Pulmonary artery endothelial cell (primary cell): ENCODE results near the gene GRID1. TPM values are rescaled to one million over a fixed set of nuclear protein-coding genes. Genes with fewer than 3 reads are reported as not detected.
A peak's percentile ranks its signal among the peaks of the same experiment; 100 is the strongest.

Source experiments
- DNase-seq: peaks from one replicate; pipeline ENCODE4 v3.0.0-alpha.2; 2011; ENCODE audit warnings: low read depth, low spot score
- total RNA-seq: library from RNA; depleted of rRNA; stranded (reverse); fragments of >200 nt; gene quantifications from 2 replicates; pipeline ENCODE4 v1.2.3, GENCODE V29; 2014

Gene GRID1
- not detected in 2 replicates for total RNA-seq

DNA sequence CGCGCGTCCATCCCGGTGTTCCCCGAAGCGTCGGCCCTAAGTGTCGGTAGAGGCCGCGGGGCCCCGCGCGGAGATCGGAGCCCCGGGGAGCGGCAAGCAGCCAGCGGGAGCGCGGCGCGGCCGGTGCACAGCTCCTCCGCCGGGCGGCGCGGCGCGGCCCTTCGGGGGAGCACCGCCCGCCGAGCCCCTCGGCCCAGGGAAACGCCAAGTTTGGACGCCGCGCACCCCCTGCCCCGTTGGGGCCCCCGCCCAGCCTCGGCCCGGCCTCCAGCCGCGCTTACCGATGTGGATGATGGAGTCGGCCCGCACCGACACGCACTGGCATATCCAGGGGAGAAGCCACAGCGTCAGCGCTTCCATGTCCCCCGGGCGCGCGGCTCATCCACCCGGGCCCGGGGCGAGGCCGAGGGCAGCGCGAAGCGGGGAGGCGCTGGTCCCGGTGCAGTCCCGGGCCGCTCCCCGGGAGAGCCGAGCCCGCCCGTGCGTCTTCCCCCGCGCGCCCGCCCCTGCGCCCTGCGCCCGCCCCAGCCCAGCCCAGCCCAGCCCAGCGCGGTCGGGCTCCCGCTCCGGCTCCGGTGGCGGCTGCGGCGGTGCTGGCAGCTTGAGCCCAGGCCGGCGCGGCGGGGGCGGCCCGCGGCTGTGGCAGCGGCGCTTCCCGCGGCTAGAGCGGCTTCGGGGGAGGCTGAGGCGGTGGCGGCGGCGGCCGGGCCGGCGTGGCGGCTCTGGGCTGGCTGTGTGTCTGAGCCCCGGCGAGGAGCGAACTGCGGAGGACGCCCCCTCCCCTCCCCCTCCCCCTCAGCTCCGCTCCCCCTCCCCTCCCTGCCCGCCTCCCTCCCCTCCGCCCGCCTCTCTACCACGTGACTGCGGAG, at the start of gene GRID1:
GRID1 (minus strand) TSS at position 763 of the 869 bp plus-strand sequence.
- no peak for DNase-seq

DNA sequence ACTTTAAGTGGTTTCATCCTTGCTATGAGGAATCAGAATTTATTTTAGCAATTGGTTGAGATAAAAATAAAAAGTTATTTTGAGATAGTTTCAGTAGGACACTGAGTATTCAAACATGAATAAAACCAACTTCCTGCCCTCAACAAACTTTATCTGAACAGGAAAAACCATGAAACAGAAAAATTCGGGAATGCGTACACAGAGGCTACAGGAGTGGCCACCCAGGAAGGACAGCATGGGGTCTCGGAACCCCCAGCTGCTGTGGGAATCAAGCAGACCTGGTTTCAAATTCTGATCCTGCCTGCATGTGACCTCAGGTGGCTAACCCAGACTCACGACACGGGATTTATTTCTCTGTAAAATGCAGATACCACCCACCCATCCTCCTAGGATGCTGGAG, 49.0 kb upstream of the GRID1 start:
- no peak for DNase-seq

DNA sequence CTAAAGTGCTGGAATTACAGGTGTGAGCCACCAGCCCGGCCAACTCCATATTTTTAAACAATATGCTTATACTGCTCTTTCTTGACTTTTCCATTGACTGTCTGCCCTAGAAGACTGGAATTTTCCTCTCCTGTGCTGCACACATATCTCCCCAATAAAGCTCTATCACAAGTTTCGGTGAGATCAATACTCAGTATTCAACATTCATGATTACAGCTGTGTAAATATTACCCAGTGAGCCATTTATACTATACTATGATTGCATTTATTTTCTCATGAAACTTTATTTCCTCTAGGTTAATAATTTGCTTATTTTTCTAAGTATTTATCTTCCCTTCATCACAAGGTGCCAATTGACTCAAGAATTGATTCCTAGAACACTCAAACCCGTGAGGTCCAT, 48.5 kb upstream of the GRID1 start:
- no peak for DNase-seq

DNA sequence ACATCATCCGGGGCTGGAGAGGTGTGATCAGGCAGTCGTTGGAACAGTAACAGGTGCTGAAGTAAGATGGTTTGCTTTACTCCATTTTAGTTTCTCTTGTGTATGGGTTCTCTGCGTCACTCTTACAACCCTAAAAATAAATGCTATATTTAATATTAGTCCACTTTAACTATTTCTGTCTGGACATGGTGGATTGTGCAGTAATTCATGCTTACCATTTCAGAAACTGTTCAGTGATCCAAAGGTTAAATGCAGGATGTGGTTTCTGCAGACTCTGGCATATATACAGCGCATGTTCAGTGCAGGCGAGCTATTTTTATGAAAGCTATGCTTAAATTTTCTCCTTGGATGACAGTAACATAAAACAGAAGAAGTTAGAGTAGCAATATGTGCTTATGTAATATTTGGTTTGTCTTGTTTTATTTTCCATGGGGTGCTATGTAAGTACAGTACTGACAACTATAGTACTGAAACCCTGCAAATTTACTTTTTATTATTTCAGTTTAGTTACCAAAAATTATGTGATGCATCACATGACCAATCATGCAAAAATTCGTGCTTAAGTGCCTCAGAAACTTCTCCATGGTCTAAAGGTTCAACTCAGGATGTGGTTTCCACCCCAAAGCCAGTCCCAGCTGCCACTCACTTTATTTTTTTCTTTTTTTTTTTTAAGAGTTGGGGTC, 46.6 kb upstream of the GRID1 start:
- no peak for DNase-seq

DNA sequence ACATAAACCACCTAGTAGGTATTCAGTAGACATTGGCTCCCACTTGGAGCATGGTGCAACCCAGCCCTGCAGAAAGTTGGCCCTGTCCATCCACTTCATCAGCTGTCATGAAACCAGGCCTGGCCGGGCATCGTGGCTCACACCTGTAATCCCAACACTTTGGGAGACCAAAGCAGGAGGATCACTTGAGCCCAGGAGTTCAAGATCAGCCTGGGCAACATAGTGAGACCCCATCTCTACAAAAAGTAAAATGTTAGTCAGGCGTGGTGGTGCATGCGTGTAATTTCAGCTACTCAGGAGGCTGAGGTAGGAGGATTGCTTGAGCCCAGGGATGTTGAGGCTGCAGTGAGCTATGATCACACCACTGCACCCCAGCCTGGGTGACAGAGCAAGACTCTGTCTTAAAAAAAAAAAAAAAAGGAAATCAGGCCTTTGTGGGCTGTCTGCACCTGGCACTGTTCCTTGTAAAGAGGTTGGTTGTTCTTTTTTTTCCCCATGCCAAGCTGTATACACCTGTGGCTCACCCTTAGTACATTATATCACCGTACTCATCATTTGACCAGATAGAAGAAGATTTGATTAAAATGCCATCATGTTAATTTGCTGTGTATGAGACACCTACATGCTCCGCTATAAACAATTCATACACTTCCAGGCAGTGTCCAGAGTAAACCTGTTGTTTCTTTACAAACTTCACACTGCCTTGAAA, 45.4 kb upstream of the GRID1 start:
- DNase-seq: no peak

DNA sequence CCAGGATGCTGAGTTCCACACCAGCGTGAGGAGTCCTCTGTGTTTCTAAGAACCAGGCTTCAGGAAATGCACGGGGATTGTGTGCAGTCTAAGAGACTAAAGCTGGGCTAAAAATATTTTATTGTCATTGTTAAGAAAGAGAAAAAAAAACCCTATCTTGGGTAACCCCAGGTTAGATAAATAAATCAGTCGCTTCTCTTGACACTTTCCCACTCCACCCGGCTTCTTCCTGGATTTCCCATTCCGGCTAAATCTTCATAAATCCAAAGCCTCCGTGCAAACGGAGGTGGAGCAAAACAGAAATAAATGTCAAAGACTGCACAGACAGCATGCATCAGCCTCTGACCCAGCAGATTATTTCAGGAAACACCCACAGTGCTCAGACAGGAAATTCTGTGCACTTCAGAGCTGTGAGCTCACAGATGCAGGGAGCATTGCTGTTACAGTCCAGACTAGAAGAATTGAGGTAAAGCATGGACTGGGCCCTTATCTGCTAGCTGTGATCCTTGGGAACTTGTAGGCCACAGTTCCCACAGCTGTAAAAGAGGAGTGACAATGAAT, 44.8 kb upstream of the GRID1 start:
- DNase-seq: peak; percentile 37

DNA sequence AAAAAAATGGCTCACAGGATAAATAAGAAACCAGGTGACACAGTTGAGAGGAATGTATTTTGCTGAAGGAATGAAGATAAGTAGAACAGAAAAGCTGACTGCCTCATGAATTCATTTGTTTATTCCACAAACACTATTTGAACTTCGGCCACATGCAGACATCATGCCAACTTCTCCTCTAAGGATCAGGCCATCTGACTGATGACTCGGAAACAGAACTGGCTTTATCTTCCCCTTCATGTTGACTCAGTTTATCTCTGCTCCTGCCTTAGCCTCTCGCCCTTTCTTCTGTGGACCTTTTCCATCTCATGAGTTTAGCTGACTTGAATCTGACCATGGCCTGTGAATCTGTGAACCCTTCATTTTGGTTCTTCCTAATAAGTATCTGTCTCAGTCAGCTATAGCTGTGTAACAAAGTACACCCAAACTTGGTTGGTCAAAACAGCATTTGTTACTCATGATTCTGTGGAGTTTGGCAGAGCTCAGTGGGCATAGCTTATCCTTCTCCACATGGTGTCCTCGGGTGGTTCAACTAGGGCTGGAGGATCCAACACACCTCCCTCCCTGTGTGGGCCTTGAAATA, 44.0 kb upstream of the GRID1 start:
- DNase-seq: no peak

DNA sequence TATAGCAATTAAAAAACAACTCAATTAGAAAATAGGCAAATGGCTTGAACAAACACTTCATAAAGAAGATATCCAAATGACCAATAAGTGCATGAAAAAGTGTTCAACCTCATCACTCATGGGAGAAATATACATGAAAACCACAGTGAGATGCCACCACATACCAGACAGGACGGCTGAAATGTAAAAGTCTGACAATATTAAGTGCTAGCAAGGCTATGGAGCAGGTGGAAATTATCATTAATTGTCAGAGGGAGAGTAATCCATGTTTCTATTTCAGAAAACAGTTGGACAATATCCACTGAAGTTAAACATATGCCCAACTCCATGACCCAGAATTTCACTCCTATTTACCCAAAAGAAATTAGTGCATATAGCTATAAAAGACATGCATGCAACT, 42.6 kb upstream of the GRID1 start:
- no peak for DNase-seq

DNA sequence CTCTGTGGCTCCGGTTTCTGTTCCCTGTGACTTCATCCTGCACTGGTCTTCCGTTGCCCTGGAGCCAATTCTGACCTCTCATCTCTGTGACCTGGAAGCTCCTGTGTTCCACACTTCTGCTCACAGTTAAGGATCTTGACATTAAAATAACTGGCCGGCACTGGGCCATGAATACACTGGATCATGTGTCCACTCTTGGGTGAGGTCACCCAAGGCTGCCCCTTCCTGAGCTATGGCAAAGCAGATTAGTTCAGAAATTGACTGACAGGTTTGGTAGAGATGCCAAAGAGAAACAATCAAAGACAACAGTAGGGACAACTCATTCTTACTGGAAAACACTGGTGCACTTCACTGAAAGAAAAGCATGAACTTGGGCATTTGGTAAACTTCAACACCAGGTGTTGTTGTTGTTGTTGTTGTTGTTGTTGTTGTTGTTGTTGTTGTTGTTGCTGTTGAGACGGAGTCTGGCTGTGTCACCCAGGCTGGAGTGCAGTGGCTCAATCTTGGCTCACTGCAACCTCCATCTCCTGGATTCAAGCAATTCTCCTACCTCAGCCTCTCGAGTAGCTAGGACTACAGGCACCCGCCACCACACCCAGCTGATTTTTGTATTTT, 36.7 kb upstream of the GRID1 start:
- DNase-seq: no peak

DNA sequence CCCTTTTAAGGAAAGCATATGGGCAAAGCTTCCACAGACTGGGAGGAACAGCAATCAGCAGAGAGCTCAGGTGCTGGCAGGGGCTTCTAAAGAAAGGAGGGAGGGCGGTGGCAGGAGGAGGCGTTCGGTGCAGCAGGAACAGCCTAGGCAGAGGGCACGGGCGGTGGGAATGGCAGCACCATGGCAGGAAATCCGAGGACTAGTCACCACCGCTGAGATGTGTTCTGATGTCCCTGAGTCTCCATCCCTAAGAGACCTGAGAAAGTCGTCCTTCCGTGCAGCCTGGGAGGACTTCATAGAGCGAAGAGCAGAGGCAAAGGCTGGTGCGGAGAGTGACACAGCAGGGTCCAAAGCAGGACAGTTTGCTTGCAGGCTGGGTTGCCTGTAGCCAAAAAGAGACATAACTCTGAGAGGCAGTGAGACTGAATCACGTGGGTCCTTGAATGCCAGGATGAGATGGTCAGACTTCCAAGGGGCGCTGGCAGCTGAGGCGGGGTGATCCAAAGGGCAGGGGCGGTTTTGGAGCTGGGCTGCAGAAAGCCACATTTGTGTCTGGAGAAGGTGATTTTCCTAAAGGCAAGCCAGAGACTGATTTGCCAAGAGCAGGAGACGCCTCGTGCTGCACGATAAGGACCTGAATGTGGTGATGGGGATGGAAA, 35.8 kb upstream of the GRID1 start:
- no peak for DNase-seq

DNA sequence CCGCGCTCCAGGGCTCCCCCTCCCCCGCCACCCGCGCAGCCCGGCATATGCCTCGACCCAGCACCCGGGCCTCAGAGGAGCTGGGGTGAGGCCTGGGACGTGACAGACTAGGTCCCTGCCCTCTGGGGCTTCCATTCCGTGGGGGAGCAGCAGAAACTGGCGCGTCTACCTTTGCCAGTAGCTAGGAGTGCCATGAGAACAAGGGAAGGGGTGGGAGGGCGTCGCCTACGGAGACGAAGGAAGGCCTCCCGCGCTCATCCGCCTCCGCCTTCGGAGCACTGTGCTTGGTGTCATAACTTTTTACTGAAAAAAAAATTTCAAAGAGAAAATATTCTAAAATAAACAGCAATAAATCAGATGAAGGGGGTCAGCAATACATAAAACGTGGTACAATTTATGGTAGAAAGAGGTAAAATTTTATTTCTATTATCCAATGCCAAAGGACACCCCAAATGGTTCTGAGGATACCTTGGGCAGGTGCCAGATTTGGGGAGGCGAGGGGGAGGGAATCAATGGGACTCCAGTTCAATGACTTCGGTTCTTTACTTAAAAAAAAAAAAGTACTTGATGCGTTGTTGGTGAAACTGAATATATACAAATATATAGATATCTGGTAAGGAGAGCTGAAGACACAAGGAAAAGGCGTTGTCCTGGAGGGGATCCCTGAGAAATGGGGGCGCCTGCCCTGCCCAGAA, 35.1 kb upstream of the GRID1 start:
- no peak for DNase-seq

DNA sequence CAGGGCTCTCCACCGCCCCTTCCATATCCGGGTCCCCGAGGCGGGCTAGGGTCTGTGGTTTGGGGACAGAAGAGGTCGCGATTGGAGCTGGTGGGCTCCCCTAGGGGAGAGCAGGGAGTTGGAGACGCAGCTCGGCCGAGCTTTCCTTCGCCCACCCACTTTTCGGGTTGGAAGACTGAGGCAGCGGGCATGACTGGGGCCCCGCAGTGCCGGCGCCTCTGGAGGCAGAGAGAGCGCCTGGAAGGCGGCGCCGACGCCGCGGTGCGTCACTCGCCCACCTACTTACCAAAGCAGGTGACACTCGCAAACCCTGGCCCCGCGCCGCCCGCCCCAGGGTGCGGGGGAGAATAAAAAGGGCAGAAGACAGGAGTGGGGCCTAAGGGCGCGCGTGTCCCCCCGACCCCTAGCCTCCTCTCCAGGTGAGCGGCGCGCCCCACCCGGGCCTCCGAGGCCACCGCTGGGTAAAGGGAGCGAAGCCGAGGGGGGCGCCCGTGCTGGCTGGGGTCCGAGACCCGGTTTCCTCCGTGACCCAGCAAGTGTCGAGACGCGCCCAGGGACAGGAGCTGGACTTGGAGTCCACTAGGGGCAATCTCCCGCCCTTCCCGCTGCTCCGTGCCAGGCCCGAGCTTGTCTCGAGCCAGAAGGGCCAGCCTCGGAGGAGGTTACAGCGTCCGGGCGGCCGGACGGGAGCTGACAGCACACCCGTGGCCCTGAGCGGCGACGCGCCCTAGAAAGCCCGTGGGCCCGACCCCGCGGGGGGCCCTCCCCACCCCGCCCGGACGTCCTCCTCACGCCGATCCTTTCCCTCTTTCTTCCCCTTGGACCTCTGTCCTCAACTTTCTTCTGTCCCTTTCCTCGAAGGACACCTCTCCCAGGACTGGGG, 34.4 kb upstream of the GRID1 start:
- no peak for DNase-seq

DNA sequence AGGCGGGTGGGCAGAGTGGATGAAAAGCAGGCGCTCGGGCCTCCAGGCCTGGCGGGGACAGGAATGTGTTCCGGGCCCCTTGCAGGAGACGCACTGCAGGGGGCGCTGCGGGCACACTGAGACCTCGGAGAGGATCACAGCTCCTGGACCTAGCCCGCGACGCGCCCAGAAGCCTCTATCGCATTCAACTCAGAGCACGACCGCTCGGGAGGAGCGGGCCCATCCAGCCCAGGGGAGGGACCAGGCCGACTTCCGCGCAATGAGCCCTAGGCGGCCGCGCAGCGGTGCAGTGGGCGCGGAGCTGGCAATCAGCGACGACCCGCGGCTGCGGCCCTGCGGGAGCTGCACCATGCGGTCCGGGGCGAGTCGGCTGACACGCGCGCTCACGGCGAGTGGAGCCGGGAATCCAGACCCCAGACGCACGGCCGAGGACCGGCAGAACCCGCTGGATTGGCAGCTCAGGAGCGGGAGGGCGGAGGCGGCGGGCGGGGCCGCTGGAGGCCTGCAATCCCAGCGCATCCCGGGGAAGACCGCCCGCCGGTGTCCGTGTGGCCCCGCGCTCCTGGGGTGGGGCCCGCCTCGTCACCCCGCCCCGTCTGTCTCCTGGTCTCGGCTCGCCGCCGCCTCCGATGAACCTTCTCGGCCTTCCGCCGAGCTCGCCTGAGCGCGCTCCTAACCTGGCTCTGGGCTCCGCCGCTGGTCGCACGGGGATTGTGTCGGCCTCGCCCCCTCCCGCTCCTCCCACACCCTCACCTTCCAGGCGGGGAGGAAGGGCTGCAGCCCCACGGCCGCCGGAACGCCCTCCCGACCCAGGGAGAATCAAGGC, 33.5 kb upstream of the GRID1 start:
- peak; percentile 75 for DNase-seq

DNA sequence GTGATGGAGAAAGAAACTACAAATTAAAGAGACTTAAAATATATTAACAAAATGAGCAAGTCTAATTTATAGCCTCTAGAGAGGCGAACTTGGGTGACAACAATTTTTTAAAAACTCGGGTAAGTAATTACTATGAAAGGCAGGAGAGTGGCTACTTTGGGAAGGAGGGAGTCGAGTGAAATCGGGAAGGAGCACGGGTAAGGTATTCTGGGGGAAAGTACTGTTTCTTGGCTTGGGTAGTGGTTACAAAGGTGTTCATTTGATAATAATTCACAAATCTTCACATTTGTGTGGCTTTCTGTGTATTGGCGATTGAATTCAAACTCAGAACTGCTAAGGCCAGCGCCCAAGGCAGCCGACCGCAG, 32.9 kb upstream of the GRID1 start:
- no peak for DNase-seq

DNA sequence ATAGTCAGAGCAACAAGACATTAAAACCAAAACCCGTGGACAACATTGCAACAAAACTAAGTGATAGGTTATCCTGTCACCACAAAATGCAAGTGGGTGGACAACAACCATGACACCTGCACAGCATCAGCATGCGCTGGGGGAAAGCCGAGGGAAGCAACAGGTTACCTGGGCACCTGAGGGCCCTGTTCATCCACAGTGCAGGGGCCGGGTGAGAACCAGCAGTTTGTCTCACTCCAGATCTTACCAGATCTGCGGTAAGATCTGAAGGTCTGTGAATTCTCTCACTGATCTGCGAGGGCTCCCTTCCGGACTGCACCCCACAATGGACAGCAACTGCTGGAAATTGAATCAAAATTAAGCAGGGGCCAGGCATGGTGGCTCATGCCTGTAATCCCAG, 30.5 kb upstream of the GRID1 start:
- DNase-seq: no peak

DNA sequence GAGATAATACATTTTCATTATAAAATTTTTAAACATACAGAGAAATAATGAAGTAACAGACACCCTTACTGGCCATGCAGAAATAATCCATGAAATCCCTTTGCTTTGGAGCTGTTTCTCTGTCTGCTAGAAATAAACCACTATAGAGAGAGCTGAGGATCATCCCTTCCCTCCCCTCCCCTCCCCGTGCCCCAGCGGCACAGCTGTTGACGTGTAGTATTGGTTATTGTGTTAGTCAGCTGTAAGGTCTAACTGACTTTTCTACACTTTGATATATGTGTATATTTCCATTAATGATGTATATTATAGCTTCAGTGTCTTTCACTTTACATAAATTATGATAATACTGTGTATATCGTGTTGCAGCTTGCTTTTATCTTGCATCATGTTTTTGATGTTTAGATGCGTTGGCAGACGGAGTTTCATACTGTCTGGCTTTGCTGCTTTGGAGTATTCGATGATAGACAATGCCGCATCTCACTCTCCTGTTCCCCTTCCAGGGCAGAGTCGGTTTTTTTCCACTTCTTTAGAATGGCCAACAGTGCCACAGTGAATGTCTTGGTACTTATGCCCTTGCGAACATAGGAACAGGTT, 27.4 kb upstream of the GRID1 start:
- no peak for DNase-seq

DNA sequence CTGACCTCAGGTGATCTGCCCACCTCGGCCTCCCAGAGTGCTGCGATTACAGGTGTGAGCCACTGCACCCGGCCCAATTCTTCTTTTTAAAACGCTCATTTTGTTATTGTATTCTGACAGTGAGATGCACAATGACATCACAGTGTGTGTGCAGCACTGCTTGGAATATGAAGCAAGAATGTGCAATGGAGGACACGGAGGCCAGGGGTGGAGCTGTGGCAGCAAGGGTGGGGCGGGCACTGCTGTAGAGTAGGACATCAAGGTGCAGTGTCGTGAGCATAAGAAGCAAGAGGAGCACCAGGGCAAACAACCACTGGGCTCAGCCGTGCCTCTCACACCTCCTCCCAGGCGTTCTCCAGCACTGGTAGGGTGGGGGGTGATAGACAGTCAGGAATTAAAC, 26.8 kb upstream of the GRID1 start:
- DNase-seq: no peak

DNA sequence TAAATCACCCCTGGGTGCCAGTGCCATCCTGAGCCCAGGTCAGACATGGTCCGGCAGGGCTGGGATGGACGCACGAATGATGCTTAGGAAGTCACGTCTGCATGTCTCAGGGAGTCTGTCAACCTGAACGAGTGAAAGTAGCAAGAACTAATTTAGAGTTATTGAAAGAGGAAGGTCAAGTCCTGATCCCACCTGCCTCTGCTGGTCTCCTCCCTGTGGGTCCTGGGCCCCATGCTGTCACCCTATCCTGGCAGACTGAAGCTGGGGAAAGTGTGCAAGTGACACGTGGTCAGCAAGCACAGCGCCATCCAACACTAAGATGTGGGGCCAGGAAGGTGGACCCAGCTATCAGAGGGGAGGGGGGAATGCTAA, 26.1 kb upstream of the GRID1 start:
- DNase-seq: no peak
